Cardiac fibroblast (primary cell): ENCODE data around the gene ATP2B2.

Experiments used
- DNase-seq, 2 donors: peaks; one replicate each; pipeline versions ENCODE4 v3.0.0 to v3.0.0-alpha.2; 2010; ENCODE audit warnings: low read depth in 2 of 2
- H3K4me3 ChIP-seq, 2 donors: replicated peaks in 1 of 2; 1 replicate in 1 of 2; 2 replicates in 1 of 2; pipeline ENCODE4 v1.5.1; 2011; ENCODE audit warnings: low read depth in 2 of 2, low read length in 2 of 2, mild to moderate bottlenecking in 2 of 2, moderate library complexity in 1 of 2
- CTCF ChIP-seq: IDR thresholded peaks from one replicate; pipeline ENCODE4 v1.5.1; 2011; ENCODE audit warnings: low read depth, mild to moderate bottlenecking, low read length, inconsistent platforms

ATP2B2 gene

GRCh38 chr3:10333349-10333650 lies 172.1 kb downstream of the ATP2B2 start:
- DNase-seq, result no peak
- TF ChIP-seq CTCF, result no peak
- no peak overlapping the region for H3K4me3 ChIP-seq

DNA sequence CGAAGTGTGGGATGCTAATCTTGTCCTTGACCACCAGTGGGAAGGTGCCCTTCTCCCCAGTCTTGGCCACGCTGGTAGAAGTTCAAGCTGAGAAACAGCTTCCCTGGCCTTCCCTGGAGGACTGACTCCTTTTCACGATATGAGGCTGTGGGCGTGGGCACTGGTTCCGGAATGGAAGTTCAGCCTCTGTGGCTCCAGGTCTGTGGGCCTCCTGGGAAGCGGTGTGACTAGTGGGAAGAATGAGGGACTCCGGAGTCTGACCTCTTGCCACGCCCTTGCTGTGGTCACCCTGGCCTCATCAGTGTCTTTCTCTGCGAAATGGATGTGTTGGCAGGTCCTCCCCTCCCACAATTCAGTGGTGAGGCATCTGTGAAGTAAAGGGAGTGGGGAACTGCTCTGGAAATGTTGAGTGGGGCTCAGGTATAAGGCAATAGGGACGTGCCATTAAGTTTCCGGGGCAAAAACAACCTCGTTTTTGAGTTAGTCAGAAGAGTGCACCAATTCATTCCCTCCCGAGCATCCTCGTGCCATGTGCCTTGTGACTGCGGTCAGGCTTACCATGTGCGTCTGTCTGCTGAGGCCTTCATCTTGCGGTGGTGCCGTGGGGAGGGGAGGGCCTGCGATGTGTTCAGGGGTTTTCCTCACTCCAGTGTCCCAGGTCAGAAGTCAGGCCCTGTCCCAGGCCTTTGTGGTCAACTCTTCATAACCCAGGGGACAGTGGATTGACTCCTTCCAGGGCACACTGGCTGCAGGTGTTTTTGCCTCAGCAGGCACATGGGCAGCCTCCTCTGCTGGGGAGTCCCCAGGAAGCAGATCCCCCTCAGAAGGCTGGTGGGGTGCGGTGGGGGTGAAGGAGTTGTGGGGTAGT lies 172.7 kb downstream of the ATP2B2 start:
- no peak overlapping the region for H3K4me3 ChIP-seq
- no peak for DNase-seq
- no peak for TF ChIP-seq CTCF

GRCh38 chr3:10331320-10331719 lies 174.1 kb downstream of the ATP2B2 start:
- TF ChIP-seq CTCF, result no peak
- no peak for DNase-seq
- no peak overlapping the region for H3K4me3 ChIP-seq

- TF ChIP-seq CTCF, result no peak
- no peak overlapping the region for H3K4me3 ChIP-seq
- no peak for DNase-seq
These were observed 175.1 kb downstream of the ATP2B2 start for GRCh38 chr3:10330319-10330718.

DNA sequence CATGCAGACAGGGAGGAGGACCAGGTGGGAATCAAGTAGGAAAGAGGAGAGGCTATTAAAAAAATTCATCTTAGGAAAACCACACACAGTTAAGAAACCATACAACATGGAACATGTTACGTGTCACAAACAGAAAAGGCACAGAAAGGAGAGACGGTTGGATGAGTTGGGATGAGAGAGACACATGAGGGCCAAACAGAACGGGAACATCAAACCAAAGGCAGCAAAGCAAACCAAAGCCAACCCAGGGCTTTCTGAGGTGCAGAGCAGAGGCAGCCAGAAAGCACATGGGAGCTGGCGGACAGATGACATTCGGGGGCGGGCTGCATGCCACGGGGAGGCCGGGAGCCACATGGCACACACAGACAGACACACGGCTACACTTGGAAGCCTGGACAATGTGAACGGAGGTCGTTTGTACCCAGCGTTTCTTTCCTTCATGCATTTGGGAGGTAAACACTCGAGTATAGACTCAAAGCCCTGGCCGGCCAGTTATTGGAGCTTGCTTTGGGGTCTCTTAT lies 175.8 kb downstream of the ATP2B2 start:
- no peak for TF ChIP-seq CTCF
- no peak for DNase-seq
- H3K4me3 ChIP-seq, result no peak overlapping the region

DNA sequence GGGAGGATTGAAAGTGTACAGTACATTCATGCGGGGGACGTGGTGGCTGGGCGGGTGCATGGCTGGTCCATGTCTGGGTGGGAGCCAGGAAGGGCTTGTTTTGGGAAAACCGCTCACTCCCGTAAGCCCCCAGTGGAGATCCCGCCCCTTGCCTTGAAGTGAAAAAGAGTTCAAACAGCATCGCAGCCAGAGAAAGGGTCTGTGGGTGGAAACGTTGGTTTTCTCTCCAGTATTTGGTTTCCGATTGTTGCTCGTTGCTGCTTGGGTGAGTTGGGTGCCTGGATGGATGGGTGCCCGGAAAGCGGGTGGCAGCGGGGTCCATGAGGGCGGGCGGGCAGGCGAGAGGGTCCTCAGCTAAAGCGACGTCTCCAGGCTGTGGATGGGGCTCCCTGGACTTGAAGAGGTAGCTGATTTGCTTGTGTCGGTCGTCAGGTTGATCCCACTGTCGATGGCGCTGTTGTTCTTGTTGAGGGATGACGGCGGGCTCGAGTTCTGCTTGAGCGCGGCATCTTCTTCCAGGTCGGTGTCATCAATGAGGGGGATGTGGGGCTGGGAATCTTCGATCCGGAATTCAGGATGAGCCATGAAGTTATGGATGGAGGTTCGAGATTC lies 176.8 kb downstream of the ATP2B2 start:
- DNase-seq, result no peak
- no peak overlapping the region for H3K4me3 ChIP-seq
- TF ChIP-seq CTCF, result no peak
